Measurements from ENCODE around the gene AACS. TPM values are rescaled to one million over a fixed set of nuclear protein-coding genes. Genes with fewer than 3 reads are reported as not detected.

Gene AACS
- total and polyA plus RNA-seq, 9 donors, result 7.5 to 37.8 (median 14.2) TPM

DNA sequence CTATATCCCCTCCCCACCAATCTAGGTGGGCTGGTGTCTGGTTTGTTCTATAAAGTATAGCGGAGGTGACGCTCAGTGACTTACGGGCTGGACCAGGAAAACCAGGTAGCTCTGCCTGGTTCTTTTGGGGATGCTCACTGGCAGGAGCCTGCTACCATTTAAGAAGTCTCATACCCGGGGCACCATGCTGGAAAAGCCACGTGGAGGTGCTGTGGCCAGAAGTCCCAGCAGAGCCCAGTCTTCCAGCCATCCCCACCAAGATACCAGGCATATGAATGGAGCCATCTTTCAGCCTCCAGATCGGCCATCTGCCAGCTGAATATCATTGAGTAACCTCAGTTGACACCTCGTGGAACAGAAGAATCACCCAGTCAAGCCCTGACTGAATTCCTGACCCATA is 87.2 kb downstream of the AACS start:
- WGBS, 3 donors, result 72 to 91% (median 75%) methylated on average over 7 of the region's 7 CpGs
- TF ChIP-seq POLR2A (IDR thresholded peaks at IDR 0.05), result no peak
- TF ChIP-seq, protein P1, sequence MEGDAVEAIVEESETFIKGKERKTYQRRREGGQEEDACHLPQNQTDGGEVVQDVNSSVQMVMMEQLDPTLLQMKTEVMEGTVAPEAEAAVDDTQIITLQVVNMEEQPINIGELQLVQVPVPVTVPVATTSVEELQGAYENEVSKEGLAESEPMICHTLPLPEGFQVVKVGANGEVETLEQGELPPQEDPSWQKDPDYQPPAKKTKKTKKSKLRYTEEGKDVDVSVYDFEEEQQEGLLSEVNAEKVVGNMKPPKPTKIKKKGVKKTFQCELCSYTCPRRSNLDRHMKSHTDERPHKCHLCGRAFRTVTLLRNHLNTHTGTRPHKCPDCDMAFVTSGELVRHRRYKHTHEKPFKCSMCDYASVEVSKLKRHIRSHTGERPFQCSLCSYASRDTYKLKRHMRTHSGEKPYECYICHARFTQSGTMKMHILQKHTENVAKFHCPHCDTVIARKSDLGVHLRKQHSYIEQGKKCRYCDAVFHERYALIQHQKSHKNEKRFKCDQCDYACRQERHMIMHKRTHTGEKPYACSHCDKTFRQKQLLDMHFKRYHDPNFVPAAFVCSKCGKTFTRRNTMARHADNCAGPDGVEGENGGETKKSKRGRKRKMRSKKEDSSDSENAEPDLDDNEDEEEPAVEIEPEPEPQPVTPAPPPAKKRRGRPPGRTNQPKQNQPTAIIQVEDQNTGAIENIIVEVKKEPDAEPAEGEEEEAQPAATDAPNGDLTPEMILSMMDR (IDR thresholded peaks at IDR 0.05), result no peak
- TF ChIP-seq EP300 (IDR thresholded peaks at IDR 0.05), result no peak
- intact Hi-C loops (cut with DNase I), result no loop called here
- Histone ChIP-seq H3K27ac (no peak overlapping the region), H3K36me3 (no peaks in the 10 kb centered on the region), H3K4me1 (ENCODE audit: insufficient read depth) (no peaks in the 10 kb centered on the region), H3K9me3 (peaks cover 0 to 4% of the 10 kb centered on the region in 2 donors), H3K4me3 (no peak overlapping the region), H3K27me3 (no peaks in the 10 kb centered on the region)
- DNase-seq, result no peak

DNA sequence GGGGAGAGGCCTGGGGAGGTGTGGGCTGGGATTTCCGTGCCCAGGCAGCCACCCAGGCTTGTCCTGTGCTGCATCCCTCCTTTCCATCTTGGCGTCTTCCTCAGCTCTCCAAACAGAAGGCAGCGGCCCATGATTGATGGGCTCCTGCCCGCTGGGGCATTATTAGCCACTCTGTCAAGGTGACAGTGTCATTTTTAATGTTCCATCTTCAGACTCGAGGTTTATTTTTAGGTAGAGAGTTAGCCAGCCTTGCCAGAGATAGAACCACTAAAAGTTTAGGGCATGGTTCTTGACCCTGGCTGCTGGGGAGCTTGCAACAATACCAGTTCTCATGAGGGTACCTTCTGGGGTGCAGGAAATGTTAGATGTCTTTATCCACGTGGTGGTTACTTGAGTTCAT is 90.1 kb downstream of the AACS start:
- H3K4me1 ChIP-seq (ENCODE audit: insufficient read depth), result no peaks in the 10 kb centered on the region

DNA sequence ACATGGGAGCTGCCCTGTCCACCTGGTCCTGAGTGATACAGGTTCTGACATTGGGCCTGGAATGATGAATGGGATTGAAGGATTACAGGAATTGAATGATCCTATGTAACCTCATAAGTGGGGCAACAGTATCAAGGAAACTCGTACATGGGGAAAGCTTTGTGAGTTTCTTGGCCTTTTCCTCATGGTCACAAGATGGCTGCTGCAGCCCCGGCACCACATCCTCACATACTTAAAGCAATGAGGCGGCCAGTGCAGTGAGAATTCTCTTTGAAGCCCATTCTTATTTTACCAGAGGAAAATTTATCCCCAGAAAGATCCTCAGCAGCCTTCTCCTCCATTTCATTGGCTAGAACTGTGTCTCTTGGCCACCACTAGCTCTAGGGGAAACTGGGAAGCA is 91.9 kb downstream of the AACS start:
- WGBS, 3 donors, result 79 to 88% (median 84%) methylated on average over 3 of the region's 3 CpGs
- H3K4me3 ChIP-seq, result no peak overlapping the region
- no peak for TF ChIP-seq POLR2A (IDR thresholded peaks at IDR 0.05)
- TF ChIP-seq, protein P1 (IDR thresholded peaks at IDR 0.05), result no peak
- no peak for TF ChIP-seq EP300 (IDR thresholded peaks at IDR 0.05)
- no peaks in the 10 kb centered on the region for H3K4me1 ChIP-seq (ENCODE audit: insufficient read depth)
- peaks cover 0 to 4% of the 10 kb centered on the region in 2 donors for H3K9me3 ChIP-seq
- intact Hi-C loops (cut with DNase I), result no loop called here
- no peaks in the 10 kb centered on the region for H3K27me3 ChIP-seq
- no peak overlapping the region for H3K27ac ChIP-seq
- no peaks in the 10 kb centered on the region for H3K36me3 ChIP-seq
- DNase-seq, result no peak

More for the DNA sequence above, 90.1 kb downstream of the AACS start:
- intact Hi-C loops (cut with DNase I), result no loop called here
- no peak overlapping the region for H3K4me3 ChIP-seq
- no peaks in the 10 kb centered on the region for H3K27me3 ChIP-seq
- WGBS, 3 donors, result 45 to 54% (median 52%) methylated on average over 6 of the region's 6 CpGs
- H3K36me3 ChIP-seq, result no peaks in the 10 kb centered on the region
- H3K9me3 ChIP-seq, result peaks cover 0 to 4% of the 10 kb centered on the region in 2 donors
- TF ChIP-seq POLR2A (IDR thresholded peaks at IDR 0.05) (no peak), EP300 (IDR thresholded peaks at IDR 0.05) (no peak)
- TF ChIP-seq, protein P1 (IDR thresholded peaks at IDR 0.05), result no peak
- no peak overlapping the region for H3K27ac ChIP-seq
- no peak for DNase-seq

DNA sequence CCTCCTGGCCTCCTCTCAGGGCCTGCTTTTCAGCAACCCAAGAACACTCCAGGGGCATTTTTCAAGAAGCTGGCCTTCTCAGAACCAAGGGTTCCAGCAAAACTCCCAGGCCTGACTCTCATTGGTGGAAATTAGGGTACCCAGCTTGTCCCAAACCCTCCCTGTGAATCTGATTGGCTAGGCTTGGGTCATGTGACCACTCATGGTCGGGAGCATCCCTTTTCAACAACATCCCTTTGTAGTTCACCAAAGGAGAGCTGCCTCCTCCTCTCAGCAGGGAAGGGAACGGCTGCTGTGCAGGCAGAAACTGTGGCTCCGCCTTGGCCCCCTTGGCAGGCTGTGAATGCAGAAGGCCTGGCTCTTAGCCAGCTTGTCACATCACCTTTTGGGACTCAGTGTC is 94.5 kb downstream of the AACS start:
- Histone ChIP-seq H3K36me3 (no peaks in the 10 kb centered on the region), H3K27me3 (no peaks in the 10 kb centered on the region), H3K4me3 (no peak overlapping the region), H3K27ac (no peak overlapping the region), H3K4me1 (ENCODE audit: insufficient read depth) (no peaks in the 10 kb centered on the region), H3K9me3 (peaks cover 0 to 4% of the 10 kb centered on the region in 2 donors)
- DNase-seq, result no peak
- intact Hi-C loops (cut with DNase I), result no loop called here
- TF ChIP-seq, protein P1 (IDR thresholded peaks at IDR 0.05), result no peak
- WGBS, 3 donors, result 59 to 66% (median 60%) methylated on average over 3 of the region's 3 CpGs
